Measurements from ENCODE around the gene SYNDIG1. TPM values are rescaled to one million over a fixed set of nuclear protein-coding genes. Genes with fewer than 3 reads are reported as not detected.

The SYNDIG1 gene
- polyA plus RNA-seq, 1 donor from 2014 or later = 0.22 TPM

DNA sequence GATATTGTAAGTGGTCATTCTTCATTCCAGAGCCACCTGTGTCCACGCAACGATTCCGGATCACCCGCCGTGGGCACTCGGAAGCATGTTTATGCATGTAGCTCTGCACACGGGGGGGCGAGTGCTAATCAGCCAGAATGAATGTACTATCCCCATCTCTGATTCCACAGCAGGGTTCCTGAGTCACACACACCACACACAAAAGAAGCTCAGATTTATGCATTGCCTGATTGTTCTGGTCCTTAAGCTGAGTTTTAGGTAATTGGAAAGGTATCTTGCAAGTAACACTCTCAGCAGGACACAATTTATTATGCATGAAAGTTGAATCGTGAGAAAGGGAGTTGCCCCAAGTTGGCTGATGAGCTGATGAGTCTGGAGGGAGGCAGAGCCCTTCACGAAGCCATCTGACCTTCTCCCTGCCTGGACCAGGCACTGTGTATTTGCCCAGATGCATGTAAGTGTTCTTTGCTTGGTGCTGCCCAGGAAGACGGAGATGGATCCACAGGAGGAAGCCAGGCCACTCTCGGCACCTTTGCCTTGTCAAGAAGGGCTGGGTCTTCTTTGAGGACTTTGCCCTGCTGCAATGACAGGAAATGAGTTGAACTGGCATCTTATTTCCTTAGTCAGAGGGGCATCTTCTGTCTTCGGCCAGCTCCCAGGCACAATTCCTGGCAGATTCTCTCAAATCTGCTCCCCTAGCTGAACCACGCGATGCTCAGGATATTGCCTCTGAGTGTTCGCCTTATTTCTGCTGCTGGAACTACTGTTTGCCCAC lies 141.1 kb downstream of the SYNDIG1 start:
- Histone ChIP-seq H4K20me1 (ENCODE audit: insufficient read depth) (no peaks in the 10 kb centered on the region), H3K79me2 (replicated peaks; ENCODE audit: insufficient read depth, low read length) (no peaks in the 10 kb centered on the region), H3F3A (ENCODE audit: insufficient read depth, low read length, poor library complexity, severe bottlenecking) (no peaks in the 10 kb centered on the region), H3K36me3 (ENCODE audit: insufficient read depth, low read length) (no peaks in the 10 kb centered on the region), H3K27me3 (ENCODE audit: insufficient read depth, low read depth, low read length) (no peaks in the 10 kb centered on the region), H3K9me2 (ENCODE audit: insufficient read depth, low read length) (no peaks in the 10 kb centered on the region), H3K4me2 (ENCODE audit: low read length) (no peak overlapping the region), H3K27ac (ENCODE audit: low read length) (no peak overlapping the region), H3K9ac (ENCODE audit: low read length) (no peak overlapping the region), H3K9me3 (ENCODE audit: low read length) (no peaks in the 10 kb centered on the region), H3K4me3 (ENCODE audit: low read length) (no peak overlapping the region), H2AFZ (ENCODE audit: low read depth, low read length) (no peak overlapping the region)
- TF ChIP-seq POLR2AphosphoS5 (IDR thresholded peaks at IDR 0.05) (no peak), EZH2 (IDR thresholded peaks at IDR 0.05; ENCODE audit: borderline replicate concordance, insufficient read depth, low read length, poor library complexity, severe bottlenecking) (no peak), TAF1 (IDR thresholded peaks at IDR 0.05; ENCODE audit: low read depth) (no peak), SMC3 (conservative IDR thresholded peaks at IDR 0.05; ENCODE audit: poor library complexity) (no peak), EP300 (conservative IDR thresholded peaks at IDR 0.05; ENCODE audit: poor library complexity, severe bottlenecking) (no peak)
- TF ChIP-seq, protein P1, sequence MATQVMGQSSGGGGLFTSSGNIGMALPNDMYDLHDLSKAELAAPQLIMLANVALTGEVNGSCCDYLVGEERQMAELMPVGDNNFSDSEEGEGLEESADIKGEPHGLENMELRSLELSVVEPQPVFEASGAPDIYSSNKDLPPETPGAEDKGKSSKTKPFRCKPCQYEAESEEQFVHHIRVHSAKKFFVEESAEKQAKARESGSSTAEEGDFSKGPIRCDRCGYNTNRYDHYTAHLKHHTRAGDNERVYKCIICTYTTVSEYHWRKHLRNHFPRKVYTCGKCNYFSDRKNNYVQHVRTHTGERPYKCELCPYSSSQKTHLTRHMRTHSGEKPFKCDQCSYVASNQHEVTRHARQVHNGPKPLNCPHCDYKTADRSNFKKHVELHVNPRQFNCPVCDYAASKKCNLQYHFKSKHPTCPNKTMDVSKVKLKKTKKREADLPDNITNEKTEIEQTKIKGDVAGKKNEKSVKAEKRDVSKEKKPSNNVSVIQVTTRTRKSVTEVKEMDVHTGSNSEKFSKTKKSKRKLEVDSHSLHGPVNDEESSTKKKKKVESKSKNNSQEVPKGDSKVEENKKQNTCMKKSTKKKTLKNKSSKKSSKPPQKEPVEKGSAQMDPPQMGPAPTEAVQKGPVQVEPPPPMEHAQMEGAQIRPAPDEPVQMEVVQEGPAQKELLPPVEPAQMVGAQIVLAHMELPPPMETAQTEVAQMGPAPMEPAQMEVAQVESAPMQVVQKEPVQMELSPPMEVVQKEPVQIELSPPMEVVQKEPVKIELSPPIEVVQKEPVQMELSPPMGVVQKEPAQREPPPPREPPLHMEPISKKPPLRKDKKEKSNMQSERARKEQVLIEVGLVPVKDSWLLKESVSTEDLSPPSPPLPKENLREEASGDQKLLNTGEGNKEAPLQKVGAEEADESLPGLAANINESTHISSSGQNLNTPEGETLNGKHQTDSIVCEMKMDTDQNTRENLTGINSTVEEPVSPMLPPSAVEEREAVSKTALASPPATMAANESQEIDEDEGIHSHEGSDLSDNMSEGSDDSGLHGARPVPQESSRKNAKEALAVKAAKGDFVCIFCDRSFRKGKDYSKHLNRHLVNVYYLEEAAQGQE (IDR thresholded peaks at IDR 0.05; ENCODE audit: borderline replicate concordance) = no peak
- TF ChIP-seq, protein P2, sequence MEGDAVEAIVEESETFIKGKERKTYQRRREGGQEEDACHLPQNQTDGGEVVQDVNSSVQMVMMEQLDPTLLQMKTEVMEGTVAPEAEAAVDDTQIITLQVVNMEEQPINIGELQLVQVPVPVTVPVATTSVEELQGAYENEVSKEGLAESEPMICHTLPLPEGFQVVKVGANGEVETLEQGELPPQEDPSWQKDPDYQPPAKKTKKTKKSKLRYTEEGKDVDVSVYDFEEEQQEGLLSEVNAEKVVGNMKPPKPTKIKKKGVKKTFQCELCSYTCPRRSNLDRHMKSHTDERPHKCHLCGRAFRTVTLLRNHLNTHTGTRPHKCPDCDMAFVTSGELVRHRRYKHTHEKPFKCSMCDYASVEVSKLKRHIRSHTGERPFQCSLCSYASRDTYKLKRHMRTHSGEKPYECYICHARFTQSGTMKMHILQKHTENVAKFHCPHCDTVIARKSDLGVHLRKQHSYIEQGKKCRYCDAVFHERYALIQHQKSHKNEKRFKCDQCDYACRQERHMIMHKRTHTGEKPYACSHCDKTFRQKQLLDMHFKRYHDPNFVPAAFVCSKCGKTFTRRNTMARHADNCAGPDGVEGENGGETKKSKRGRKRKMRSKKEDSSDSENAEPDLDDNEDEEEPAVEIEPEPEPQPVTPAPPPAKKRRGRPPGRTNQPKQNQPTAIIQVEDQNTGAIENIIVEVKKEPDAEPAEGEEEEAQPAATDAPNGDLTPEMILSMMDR (IDR thresholded peaks at IDR 0.05; ENCODE audit: poor library complexity, severe bottlenecking) = no peak

DNA sequence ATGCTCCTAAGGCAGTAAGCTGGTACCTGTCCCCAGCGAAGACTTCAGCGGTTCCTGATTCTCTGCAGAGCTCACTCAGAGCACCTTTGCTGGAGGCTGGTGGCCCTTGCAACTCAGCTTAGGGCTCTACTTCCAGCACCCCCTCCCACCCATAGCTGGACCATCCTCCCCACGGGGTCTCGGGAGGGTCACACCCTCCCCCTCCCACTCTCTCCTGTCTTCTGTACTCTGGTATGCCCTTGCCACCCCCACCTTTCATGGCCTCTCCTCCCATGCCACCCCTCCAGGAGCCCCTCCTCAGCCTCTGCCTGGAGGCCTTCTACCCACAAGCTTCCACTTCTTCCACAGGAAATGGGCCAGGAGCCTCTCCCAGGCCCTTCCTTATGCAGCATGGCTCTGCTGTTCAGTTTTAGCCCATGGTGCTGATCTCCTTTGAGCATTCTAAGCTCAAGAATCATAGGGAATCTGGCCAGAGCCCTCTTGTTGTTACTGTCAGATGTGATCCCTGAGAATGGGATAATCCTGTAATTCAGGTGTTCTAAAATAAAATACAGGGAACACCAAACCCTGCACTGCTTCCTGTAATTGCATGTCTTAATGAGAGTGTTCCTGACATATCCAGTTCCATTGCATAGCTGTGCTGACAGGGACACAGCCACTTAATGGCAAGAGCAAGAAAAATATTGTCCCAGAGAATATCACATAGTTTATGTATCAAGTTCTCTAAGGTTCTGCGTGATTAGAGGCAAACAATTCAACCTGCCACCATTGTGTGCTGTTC lies 142.1 kb downstream of the SYNDIG1 start:
- no peaks in the 10 kb centered on the region for H3F3A ChIP-seq (ENCODE audit: insufficient read depth, low read length, poor library complexity, severe bottlenecking)
- H3K4me3 ChIP-seq (ENCODE audit: low read length) = no peak overlapping the region
- H3K27me3 ChIP-seq (ENCODE audit: insufficient read depth, low read depth, low read length) = no peaks in the 10 kb centered on the region
- H3K36me3 ChIP-seq (ENCODE audit: insufficient read depth, low read length) = no peaks in the 10 kb centered on the region
- H4K20me1 ChIP-seq (ENCODE audit: insufficient read depth) = no peaks in the 10 kb centered on the region
- H3K27ac ChIP-seq (ENCODE audit: low read length) = no peak overlapping the region
- TF ChIP-seq, protein P2 (IDR thresholded peaks at IDR 0.05; ENCODE audit: poor library complexity, severe bottlenecking) = no peak
- no peak for TF ChIP-seq MXI1 (conservative IDR thresholded peaks at IDR 0.05; ENCODE audit: poor library complexity, severe bottlenecking)
- TF ChIP-seq POLR2AphosphoS5 (IDR thresholded peaks at IDR 0.05) = no peak
- no peak for TF ChIP-seq SMC3 (conservative IDR thresholded peaks at IDR 0.05; ENCODE audit: poor library complexity)
- no peak for TF ChIP-seq TAF1 (IDR thresholded peaks at IDR 0.05; ENCODE audit: low read depth)
- TF ChIP-seq, protein P1 (IDR thresholded peaks at IDR 0.05; ENCODE audit: borderline replicate concordance) = no peak
- no peak for TF ChIP-seq EP300 (conservative IDR thresholded peaks at IDR 0.05; ENCODE audit: poor library complexity, severe bottlenecking)
- H3K9me3 ChIP-seq (ENCODE audit: low read length) = no peaks in the 10 kb centered on the region
- no peak overlapping the region for H2AFZ ChIP-seq (ENCODE audit: low read depth, low read length)
- no peaks in the 10 kb centered on the region for H3K79me2 ChIP-seq (replicated peaks; ENCODE audit: insufficient read depth, low read length)
- H3K9me2 ChIP-seq (ENCODE audit: insufficient read depth, low read length) = no peaks in the 10 kb centered on the region
- no peak overlapping the region for H3K4me2 ChIP-seq (ENCODE audit: low read length)
- H3K9ac ChIP-seq (ENCODE audit: low read length) = no peak overlapping the region
